Endothelial cell (in vitro differentiated cells): ENCODE data around the gene MYO15B. TPM values are rescaled to one million over a fixed set of nuclear protein-coding genes. Genes with fewer than 3 reads are reported as not detected.

ENCODE experiments used
- DNase-seq: peaks from one replicate; pipeline ENCODE4 v3.0.0; 2021; ENCODE audit warnings: low spot score
- H3K27ac Mint-ChIP-seq: one replicate; pipeline ENCODE4 v1.8.0; 2021; ENCODE audit warnings: mixed read lengths, inconsistent platforms; ENCODE audit not compliant: unreplicated experiment
- H3K27me3 Mint-ChIP-seq: one replicate; pipeline ENCODE4 v1.8.0; 2021; ENCODE audit warnings: mild to moderate bottlenecking, moderate library complexity, mixed read lengths, inconsistent platforms; ENCODE audit not compliant: unreplicated experiment
- H3K36me3 Mint-ChIP-seq: one replicate; pipeline ENCODE4 v1.8.0; 2021; ENCODE audit warnings: mild to moderate bottlenecking, low read depth, mixed read lengths, inconsistent platforms; ENCODE audit not compliant: unreplicated experiment
- H3K4me1 Mint-ChIP-seq: one replicate; pipeline ENCODE4 v1.8.0; 2021; ENCODE audit warnings: mild to moderate bottlenecking, mixed read lengths, inconsistent platforms; ENCODE audit not compliant: unreplicated experiment
- H3K4me3 Mint-ChIP-seq: one replicate; pipeline ENCODE4 v1.8.0; 2021; ENCODE audit warnings: mild to moderate bottlenecking, mixed read lengths, inconsistent platforms; ENCODE audit not compliant: unreplicated experiment
- H3K9me3 Mint-ChIP-seq: one replicate; pipeline ENCODE4 v1.8.0; 2021; ENCODE audit warnings: mixed read lengths, inconsistent platforms; ENCODE audit not compliant: unreplicated experiment
- total RNA-seq: library from RNA; stranded (reverse); fragmentation: NEBNext Ultra II Directional; extraction: Animal tissue kit (Norgen Biotek cat#: 25700); gene quantifications from one replicate; pipeline ENCODE4 v1.2.1, GENCODE V29; 2021; ENCODE audit not compliant: unreplicated experiment
- TF ChIP-seq, protein P1 (sequence below): fragments of 200-600 bp; sonication (generic); IDR thresholded peaks from one replicate; pipeline ENCODE4 v1.5.0; 2021; ENCODE audit warnings: antibody characterized with exemption; ENCODE audit not compliant: unreplicated experiment

Gene MYO15B
- total RNA-seq, 1 donor from 2014 or later, result 224 TPM

DNA sequence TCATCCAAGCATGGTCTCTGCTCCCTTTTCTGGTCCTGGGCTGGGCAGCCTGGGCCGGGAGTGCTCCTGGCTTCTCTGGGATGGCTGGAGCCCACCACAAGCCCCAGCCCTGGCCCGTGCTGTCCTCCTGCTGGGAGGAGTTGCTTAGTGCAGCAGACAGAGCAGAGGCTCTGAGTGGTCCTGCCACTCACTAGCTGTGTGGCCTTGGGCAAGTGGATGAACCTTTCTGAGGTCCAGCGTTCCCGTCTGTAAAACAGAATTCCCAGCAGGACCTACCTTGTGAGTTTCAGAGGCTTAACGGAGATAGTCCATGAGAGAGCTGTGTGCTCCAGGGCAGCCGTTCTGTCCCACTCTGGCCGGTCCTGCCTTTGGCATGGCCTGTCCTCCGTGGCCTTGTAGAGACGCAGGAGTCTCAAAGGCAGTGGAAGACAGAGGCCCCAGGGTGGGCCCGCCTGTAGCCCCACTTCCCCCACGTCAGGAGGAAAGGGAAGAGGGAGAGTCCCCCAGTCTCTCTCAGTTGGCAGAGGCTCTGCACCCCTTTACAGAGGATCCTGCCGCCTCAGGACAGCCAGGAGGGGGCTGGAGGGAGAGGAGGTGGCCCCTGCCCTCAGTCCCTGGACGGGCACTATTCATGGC is 7.8 kb downstream of the MYO15B start:
- Mint-ChIP-seq H3K36me3 (no peaks in the 10 kb centered on the region), H3K9me3 (no peaks in the 10 kb centered on the region), H3K27ac (no peak overlapping the region), H3K4me1 (no peaks in the 10 kb centered on the region), H3K27me3 (peaks cover 4% of the 10 kb centered on the region), H3K4me3 (no peak overlapping the region)
- no peak for DNase-seq
- TF ChIP-seq, protein P1, sequence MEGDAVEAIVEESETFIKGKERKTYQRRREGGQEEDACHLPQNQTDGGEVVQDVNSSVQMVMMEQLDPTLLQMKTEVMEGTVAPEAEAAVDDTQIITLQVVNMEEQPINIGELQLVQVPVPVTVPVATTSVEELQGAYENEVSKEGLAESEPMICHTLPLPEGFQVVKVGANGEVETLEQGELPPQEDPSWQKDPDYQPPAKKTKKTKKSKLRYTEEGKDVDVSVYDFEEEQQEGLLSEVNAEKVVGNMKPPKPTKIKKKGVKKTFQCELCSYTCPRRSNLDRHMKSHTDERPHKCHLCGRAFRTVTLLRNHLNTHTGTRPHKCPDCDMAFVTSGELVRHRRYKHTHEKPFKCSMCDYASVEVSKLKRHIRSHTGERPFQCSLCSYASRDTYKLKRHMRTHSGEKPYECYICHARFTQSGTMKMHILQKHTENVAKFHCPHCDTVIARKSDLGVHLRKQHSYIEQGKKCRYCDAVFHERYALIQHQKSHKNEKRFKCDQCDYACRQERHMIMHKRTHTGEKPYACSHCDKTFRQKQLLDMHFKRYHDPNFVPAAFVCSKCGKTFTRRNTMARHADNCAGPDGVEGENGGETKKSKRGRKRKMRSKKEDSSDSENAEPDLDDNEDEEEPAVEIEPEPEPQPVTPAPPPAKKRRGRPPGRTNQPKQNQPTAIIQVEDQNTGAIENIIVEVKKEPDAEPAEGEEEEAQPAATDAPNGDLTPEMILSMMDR, result no peak

- Mint-ChIP-seq H3K27me3 (peaks cover 3% of the 10 kb centered on the region), H3K27ac (no peak overlapping the region), H3K9me3 (no peaks in the 10 kb centered on the region), H3K4me3 (no peak overlapping the region), H3K4me1 (no peaks in the 10 kb centered on the region), H3K36me3 (no peaks in the 10 kb centered on the region)
- TF ChIP-seq, protein P1, result no peak
- DNase-seq, result no peak
These were observed 8.3 kb downstream of the MYO15B start for GRCh38 chr17:75595920-75596313.

GRCh38 chr17:75596320-75597087 is 8.9 kb downstream of the MYO15B start:
- no peaks in the 10 kb centered on the region for H3K36me3 Mint-ChIP-seq
- H3K4me3 Mint-ChIP-seq, result no peak overlapping the region
- no peaks in the 10 kb centered on the region for H3K9me3 Mint-ChIP-seq
- no peaks in the 10 kb centered on the region for H3K4me1 Mint-ChIP-seq
- H3K27ac Mint-ChIP-seq, result no peak overlapping the region
- peaks cover 2% of the 10 kb centered on the region for H3K27me3 Mint-ChIP-seq
- TF ChIP-seq, protein P1, result no peak
- no peak for DNase-seq

DNA sequence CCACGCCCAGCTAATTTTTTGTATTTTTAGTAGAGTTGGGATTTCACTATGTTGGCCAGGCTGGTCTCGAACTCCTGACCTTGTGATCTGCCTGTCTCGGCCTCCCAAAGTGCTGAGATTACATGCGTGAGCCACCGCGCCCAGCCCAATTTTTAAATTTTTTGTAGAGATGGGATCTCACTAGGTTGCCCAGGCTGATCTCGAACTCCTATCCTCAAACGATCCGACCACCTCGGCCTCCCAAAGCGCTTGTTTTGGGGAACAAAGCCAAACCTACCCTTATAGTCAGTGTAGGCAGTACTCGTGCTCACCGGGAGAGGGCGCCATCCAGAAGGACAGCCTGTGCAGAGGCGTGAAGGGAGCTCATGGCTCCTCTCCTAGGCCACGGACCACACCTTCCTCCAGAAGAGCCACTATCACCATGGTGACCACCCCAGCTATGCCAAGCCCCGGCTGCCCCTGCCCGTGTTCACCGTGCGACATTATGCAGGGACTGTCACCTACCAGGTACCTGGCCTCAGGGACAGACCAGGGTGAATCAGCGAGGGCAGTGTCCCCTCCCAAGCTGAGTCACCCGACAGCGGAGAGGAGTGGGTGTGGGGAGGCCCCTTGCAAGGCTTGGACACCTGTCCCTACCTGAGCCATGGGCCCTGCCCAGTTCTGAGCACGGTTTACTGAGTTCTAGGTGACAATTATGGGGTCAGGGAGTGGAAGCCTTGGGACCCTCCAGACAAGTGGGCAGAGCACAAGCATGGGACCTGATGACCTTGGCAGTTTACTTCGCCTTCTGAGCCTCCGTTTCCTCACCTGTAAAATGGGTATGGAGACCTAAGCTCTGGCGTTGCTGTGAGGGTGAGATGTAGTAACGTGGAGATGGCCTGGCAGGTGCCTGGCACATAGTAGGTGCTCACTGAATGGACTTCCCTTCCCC is 13.7 kb downstream of the MYO15B start:
- Mint-ChIP-seq H3K36me3 (no peaks in the 10 kb centered on the region), H3K9me3 (no peaks in the 10 kb centered on the region), H3K27me3 (peaks cover 2% of the 10 kb centered on the region), H3K4me1 (no peaks in the 10 kb centered on the region), H3K27ac (no peak overlapping the region), H3K4me3 (no peak overlapping the region)
- DNase-seq, result peak; percentile 70
- TF ChIP-seq, protein P1, result peak; percentile 85
